Activated CD8-positive, alpha-beta memory T cell treated with anti-CD3 and anti-CD28 coated beads, Interleukin-2, amount 50 U/mL, for 48 hours (primary cell): ENCODE results near the gene PSMB5.

Experiments used
- DNase-seq: peaks from one replicate; pipeline ENCODE4 v3.0.0-alpha.2; 2020

The PSMB5 gene

DNA sequence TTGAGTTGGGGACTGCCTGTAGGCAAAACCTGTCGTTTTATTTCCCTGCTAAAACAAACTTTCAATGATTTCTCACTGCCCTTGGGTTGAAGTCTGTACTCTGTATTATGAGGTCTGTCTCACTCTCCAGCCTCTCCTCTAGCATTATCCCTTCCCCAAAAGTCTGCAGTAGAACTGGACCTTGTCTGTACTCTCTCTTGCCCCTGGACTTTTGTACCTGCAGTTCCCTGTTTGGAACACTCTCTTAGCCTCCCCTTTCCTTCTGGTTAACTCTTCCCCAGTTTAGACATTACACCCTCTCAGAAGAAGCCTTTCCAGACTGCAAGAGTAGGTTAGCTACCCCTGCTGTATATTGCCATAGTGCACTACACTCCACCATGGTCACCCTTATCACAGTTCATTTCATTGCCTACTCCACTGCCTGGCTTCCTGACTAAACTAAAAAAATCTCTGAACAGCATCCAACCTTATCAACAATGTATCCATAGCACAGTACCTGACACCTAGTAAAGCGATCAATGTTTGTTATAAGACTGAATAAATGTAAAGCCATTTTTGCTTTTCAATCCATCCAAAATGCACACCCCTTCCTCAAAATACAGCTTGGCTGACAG is 48.7 kb downstream of the PSMB5 start:
- DNase-seq, result no peak

DNA sequence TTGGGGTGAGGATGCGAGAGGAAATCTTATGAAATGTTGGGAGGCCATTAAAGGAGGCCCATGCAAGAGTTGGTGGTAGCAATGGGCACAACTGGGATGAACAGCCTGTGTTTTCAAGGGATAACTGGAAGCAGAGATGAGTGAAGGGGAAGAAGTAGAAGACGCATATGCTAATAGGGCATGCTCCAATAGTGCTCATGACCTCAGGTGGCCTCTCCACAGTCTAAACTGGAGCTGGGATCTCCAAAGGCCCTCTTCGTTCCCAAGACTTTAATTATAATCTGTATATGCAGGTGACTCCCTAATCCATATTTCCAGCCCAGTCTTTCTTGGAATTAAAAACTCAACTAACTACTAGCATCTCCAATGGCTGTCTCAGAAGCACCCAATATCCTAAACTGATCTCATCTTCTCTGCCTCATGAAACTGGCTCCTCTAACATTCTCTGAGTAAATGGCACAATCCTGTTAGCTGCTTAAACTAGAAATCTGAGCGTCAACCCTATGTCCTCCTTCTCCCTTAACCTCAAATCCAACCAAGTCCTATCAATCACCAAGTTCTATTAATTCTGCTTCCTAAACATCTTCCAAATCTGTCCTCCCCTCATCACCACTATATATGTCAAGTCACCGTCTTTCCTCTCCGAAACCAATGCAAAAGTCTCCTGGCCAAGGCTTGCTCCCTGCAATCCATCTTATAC is 49.6 kb downstream of the PSMB5 start:
- no peak for DNase-seq

DNA sequence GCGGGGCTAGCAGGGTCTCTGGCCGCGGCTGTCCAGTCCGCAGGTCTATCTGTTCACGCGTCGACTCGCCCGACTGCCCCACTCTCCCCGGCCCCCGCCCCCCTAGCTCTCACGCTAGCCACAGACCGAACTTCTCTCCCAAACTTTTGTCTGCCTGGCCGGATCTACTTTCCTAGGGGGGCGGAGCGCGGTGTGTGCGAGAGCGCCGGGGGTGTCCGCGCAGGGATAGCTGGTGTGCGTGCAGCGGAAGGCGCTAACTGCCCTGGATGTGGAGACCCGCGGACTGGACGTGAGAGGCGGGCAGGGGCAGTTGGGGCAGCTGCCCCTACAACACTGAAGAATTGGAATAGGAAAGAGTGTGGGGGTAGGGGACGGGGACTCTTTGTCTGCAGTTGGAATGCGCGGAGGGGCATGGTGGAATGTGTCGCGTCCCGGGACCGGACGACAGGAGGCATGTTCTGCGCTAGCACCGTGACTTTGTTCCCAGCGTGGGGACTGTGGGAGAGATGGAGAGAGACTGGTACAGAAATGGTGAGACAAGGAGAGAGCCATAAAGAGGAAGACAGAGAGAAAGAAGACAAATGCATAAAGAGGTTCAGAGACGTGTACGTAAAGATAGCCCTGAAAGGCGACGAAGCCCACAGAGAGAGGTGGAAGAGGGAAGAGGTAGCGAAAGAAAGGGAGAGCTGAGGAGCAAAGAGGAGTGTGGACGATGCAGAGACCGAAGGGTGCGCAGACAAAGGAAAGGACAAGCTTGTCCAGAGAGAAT is 52.0 kb downstream of the PSMB5 start, which contains the start of gene AJUBA:
Gene AJUBA, minus strand, starts transcription at position 75 of the 769 bp plus-strand sequence. CDS start 285 bp downstream, outside the sequence.
- DNase-seq, result peak; percentile 85

DNA sequence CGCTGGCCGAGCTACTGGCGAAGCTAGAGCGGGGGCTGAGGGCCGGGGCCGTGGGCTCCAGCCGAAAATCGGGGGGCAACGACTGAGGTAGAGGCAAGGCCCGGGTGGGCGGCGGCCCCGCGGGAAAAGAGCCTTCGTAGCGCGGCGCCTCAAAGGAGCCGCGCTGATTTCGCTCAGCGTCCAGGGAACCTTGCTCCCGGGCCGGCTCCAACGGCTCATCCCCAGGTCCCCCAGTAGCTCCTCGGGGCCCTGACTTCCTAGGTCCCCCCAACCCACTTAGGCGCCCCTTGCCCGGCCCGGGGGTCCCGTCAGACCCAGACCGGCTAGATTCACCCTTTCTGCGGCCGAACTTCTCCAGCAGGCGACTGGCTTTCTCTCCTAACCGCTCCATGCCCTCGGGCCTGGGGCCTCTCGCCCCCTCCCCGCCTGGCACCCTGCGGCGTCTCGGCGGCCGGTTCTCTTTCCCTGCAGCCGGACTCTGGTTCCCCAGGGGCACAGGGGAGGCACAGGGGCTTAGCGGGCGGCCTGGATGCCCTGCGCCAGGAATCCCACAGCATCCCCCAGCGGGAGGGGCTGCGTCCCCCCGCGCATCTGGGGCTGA is 52.7 kb downstream of the PSMB5 start:
- no peak for DNase-seq

DNA sequence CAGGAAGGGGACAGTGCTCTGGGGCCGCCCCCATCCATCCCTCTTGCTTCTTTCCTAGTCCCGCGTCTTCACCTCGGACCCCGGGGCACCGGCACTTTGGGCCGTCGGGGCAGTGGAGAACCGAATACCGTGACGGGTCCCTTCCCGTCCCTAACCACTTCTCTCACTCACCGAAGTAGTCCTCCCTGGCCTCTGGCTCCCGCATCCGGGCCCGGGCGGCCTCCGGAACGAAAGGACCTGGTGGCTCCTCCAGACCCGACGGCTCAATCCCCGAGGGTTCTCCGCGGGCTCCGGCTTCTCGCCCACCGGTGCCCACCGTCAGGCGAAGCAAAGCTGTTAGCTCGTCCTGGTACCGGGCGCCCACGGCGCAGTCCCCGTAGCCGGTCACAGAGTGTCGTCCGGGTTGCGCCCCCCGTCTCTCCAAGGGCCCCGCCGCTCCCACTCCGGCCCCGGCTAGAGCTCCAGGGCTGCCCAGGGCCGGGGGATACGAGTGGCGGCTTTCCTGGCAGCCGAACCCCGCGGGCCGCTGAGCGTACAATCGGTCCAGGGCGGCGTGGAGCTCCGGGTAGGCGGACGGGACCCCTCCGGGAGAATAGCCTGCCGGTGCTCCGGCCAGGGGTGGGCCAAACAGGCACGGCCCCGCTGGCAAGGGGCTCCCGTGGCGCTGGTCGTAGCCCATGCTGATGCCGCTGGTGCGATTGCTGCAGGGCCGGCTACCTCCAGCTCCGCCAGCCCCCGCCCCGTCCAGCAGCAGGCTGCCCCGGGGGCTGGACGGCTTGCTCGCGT is 53.4 kb downstream of the PSMB5 start:
- DNase-seq, result peak; percentile 69

DNA sequence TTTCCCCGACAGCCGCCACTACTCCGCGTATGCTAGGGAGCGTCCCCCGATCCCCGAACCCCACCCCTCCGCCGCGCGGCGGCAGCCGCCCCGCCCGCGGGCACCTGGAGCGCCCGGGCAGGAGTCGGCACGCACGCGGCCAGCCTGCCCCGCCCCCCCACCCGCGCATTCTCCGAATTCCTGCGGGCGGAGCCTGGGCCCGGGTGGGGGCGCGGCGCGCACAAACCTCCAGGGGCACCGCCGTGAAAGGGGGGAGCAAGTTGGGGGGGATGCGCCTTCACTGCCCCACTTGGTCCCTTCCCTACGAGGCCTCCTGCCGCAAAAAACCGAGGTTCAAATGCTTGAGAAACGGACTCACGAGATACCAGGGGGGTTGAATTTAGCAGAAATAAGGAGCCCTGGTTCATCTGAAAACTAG is 54.0 kb downstream of the PSMB5 start:
- peak; percentile 65 for DNase-seq

DNA sequence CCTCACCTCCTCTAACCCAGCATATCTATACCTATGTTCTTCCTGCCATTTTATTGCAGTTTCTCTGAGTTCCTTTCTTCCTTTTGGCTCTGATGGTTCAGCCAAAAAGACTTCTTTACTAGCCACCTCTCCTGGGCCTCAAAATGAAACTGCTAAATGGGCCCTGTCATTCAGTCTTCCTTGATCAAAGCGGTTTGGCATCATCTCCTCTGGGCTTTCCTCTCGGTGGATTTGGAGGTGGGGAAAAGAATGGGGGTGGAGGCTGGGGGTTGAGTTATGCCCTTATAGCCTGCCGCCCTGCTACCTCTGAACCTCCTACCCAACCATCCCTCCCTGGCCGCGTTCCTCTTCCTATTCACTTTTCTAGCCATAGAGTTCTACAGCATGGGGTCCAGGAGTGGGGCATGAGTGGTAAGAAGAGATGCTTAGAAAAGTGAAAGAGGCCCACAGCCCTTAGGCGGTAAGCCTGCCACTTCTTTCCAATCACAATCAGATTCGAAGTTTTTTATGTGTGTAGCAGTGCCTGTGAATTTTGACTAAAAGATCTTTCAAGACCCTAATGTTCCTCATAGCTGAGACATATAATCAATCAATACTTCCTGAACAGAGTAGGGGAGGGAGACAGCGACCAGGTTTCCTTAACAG is 54.8 kb downstream of the PSMB5 start:
- no peak for DNase-seq

DNA sequence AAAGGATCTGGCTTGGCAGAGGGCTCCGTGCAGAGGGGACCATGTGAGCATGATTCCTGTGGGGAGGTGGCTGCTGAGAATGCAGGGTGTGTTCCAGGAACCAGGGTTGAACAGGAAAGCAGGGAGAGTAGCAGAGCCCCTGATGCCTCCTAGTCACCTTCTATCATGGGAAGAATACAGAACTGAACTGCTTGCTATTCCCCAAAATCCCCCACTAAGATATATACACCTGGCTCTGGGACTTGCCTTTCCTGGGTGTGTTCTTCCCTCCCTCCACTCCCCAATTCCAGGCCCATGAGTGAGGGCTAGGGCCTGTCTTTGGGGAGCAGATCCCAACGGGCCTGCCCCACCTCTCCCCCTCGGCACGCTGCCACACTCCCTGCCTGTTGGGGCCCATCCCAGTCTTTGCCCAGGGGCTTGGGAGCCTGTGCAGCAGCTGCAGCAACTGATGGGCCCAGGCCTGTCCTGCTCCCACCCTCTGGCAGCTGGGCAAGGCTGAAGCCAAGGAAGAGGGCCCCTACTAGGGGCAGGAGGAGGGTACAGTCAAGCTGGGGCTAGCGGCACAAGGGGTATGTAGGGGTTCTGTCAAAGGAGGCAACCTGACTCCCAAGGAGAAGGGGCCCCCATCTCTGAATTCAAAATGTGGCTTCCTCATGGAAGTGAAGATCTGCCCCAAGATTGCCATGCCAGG is 55.6 kb downstream of the PSMB5 start:
- DNase-seq, result no peak

DNA sequence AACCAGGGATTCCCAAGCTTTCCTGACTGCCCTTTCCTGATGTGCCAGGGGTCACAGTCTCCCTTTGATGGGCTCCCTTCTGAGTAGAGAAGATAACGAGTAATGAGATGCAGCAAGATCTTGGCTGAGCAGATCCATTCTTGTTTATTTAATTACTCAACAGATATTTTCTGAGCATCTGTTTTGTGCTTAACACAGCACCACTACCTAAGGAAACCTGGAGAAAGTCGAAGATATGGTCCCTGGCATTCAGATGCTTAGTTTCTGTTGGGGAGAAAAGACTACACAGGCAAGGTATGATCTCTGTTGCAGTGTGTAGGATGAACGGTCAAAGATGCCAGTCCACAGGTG is 56.2 kb downstream of the PSMB5 start:
- DNase-seq, result no peak

DNA sequence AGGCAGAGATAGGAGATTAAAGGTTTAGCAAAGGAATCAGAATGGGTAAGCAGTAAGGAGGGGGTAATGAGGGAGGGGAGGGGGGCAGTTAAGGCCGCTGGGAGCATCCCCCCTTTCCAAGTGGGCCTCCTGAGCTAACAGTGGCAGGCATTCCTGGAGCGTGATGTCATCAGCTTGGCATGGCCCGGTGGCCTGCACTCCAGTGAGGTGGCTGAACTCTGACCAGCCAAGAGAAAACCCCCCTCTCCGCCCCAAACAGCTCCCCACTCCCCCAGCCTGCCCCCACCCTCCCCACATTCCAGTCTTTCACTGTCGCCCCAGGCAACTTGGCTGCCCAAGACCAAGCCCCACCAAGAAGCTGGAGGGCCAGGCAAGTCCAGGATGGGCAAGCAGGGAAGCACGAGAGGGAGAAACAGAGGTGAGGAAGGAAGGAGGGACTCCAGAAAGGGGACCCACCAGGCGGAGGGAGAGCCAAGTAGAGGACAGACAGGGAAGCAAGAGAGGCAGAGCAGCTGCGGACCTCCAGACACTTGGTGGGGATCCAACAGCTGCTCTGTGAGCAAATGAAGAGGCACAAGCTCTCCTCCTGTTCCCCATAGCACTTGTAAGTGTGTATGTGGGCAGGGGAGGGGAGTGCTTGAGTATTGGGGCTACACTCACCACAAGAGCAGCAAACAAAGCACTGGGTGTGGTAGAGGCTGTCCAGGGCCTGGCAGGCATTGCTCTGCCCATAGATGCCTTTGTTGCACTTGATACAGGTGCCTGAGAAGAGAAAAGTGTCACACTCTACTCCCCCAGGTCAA is 56.8 kb downstream of the PSMB5 start:
- DNase-seq, result no peak

DNA sequence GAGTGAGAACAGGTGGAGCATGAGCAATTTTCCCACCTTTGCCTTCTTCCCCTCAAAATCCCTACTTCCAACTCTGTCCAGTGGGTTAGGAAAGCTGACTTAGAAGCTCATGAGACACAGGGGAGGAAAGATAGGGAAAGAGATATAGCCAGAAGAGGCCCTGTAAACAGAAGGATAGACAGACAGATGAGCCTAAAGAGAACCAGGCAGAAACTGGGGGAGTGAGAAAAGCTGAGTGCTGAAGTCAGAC is 57.3 kb downstream of the PSMB5 start:
- no peak for DNase-seq

DNA sequence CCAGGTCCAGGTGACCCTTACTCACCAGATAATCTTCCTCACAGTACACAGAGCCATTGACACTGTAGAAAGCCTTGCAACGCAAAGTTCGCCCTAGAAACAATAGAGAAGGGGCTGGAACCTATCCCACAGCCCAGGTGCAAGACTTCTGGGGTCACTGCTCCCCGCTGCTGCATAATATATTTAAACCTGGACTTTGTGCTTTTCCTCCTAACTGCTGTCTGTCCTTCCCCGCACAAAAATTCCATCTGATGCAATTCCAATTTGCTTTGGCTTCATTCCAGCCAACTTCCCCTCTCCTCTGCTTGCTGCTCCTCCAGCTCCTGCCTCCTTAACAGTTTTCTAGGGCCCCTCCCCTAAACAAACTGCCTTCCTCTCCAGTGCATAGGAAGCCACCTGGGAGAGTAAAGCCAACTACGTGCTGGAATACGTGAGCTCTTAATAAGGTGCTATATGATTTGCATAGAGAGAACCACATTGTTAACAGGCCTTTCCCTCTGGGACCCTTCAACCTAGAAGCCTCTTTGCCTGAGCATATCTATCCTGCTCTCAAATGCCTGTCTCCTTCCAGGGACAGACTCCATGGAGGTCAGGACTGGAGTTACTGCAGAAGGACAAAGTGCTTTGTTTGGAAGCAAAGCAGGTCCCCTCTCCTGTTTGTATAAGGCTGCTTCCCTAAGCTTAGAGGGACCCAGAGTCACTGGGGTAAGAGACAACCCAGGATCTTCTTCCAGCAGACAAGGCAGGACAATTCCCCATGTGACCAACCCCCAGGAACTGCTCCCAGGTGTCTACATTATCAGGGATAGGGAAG is 57.9 kb downstream of the PSMB5 start:
- DNase-seq, result no peak
